ENCODE results near the gene CUEDC1. TPM values are rescaled to one million over a fixed set of nuclear protein-coding genes. Genes with fewer than 3 reads are reported as not detected.

Gene CUEDC1
- total RNA-seq, 6 experiments from 2014 or later: 34.0 to 41.0 (median 34.9) TPM

DNA sequence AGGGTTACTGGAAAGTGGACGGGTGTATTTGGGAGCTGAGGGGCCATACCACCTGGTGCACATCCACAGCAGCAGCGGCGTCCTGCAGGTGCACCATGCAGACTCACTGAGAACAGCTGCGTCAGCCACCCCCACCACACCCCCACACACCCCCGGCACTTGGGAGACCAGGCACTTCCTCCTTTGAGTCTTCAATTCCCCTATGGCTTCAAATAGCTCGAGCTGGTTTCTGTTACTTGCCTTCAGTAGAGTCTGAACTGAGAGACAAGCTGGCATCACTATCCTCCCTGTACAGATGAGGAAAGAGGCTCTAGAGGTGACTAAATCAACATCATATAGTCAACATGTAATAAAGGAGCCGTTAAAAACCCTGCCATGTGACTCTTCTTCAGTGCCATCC is 15.4 kb downstream of the CUEDC1 start:
- H3K27ac Mint-ChIP-seq: peak overlapping the region; percentile 38; the same call in 1 of the 2 replicates
- H3K36me3 Mint-ChIP-seq (ENCODE audit: low read depth): peaks cover 8% of the 10 kb centered on the region; the same call in 1 of the 2 replicates
- TF ChIP-seq CTCF (IDR thresholded peaks at IDR 0.05): no peak
- no peaks in the 10 kb centered on the region for H3K9me3 Mint-ChIP-seq
- no peaks in the 10 kb centered on the region; the same call in 1 of the 2 replicates for H3K27me3 Mint-ChIP-seq (ENCODE audit: insufficient read depth)
- H3K4me3 Mint-ChIP-seq: no peak overlapping the region
- no peak for DNase-seq
- H3K4me1 Mint-ChIP-seq (ENCODE audit: low read depth): peaks cover 70% of the 10 kb centered on the region

DNA sequence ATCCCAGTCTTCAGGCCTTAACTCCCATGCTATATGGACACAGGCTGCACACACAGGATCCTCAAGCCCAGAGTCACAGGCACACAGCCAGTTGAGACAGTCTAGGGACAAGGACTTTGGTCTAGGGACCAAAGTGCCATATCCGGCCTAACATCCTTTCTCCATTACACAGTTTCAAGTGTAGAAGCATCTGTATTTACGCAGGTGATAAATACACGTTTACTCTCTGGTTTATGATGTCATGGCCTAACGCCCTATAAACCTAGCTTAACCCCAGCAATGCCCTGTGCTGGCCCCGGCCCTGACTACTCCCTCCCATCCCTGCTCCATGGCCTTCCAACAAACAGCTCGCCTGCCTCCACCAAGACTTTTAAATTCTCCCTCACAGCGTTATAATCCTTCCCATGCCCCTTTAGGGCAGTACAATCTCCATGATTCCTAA is 17.1 kb downstream of the CUEDC1 start:
- DNase-seq: no peak
- peaks cover 67% of the 10 kb centered on the region for H3K4me1 Mint-ChIP-seq (ENCODE audit: low read depth)
- H3K27me3 Mint-ChIP-seq (ENCODE audit: insufficient read depth): no peaks in the 10 kb centered on the region; the same call in 1 of the 2 replicates
- no peak overlapping the region for H3K4me3 Mint-ChIP-seq
- H3K36me3 Mint-ChIP-seq (ENCODE audit: low read depth): peaks cover 7% of the 10 kb centered on the region; the same call in 1 of the 2 replicates
- H3K9me3 Mint-ChIP-seq: no peaks in the 10 kb centered on the region
- peak overlapping the region; percentile 68 for H3K27ac Mint-ChIP-seq
- TF ChIP-seq CTCF (IDR thresholded peaks at IDR 0.05): no peak

DNA sequence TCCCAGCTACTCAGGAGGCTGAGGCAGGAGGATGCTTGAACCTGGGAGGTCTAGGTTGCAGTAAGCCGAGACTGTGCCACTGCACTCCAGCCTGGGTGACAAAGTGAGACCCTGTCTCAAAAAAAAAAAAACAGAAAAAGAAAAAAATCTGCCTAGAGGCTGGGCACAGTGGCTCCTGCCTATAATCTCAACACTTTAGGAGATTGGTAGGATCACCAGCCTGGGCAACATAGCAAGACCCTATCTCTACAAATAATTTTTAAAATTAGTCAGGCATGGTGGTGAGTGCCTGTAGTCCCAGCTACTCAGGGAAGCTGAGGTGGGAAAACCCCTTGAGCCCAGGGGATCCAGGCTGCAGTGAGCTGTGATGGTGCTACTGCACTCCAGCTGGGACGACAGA is 17.7 kb downstream of the CUEDC1 start:
- 0 out of 2 replicates have a peak, but pooled peaks cover 4% of the 10 kb centered on the region for H3K36me3 Mint-ChIP-seq (ENCODE audit: low read depth)
- peak overlapping the region; percentile 98 for H3K27ac Mint-ChIP-seq
- DNase-seq: no peak
- no peak overlapping the region for H3K4me3 Mint-ChIP-seq
- no peaks in the 10 kb centered on the region; the same call in 1 of the 2 replicates for H3K27me3 Mint-ChIP-seq (ENCODE audit: insufficient read depth)
- peaks cover 64% of the 10 kb centered on the region for H3K4me1 Mint-ChIP-seq (ENCODE audit: low read depth)
- H3K9me3 Mint-ChIP-seq: no peaks in the 10 kb centered on the region
- no peak for TF ChIP-seq CTCF (IDR thresholded peaks at IDR 0.05)

GRCh38 chr17:57935833-57936807 is 19.1 kb downstream of the CUEDC1 start:
- peaks cover 2% of the 10 kb centered on the region; the same call in 1 of the 2 replicates for H3K27me3 Mint-ChIP-seq (ENCODE audit: insufficient read depth)
- no peaks in the 10 kb centered on the region for H3K9me3 Mint-ChIP-seq
- peak overlapping the region; percentile 98 for H3K27ac Mint-ChIP-seq
- no peak; the same call in 1 of the 2 replicates for TF ChIP-seq CTCF (IDR thresholded peaks at IDR 0.05)
- H3K4me3 Mint-ChIP-seq: peak overlapping the region; percentile 46
- 0 out of 2 replicates have a peak, but pooled peaks cover 4% of the 10 kb centered on the region for H3K36me3 Mint-ChIP-seq (ENCODE audit: low read depth)
- H3K4me1 Mint-ChIP-seq (ENCODE audit: low read depth): peaks cover 65% of the 10 kb centered on the region
- DNase-seq: peak; percentile 57

DNA sequence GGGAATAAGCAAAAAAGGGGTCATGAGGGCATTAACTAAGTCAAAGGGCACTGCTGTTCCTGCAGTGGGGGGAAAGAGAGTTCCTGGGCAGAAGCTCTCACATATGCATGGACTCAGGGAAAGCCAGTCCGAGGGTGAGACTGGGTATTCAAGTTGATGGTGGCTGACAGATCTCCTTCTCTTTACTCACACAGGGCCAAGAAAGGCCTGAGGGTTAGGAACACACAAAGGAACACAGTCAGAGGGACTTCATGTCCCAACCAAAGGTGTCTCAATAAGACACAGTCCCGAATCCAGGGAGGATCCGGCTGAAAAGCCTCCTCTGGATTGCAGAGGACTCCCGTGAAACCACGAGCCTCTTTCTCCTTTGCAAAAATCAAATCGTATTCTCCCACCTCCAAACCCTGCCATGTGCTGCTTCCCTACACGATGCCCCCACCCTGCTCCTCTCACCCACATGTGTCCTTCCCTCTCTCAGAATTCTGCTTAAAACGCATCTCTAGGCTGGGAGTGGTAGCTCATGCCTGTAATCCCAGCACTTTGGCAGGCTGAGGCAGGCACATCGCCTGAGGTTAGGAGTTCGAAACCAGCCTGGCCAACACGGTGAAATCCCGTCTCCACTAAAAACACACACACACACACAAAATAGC is 23.6 kb downstream of the CUEDC1 start:
- Mint-ChIP-seq H3K4me1 (ENCODE audit: low read depth) (peaks cover 60% of the 10 kb centered on the region), H3K9me3 (no peaks in the 10 kb centered on the region), H3K4me3 (no peak overlapping the region), H3K36me3 (ENCODE audit: low read depth) (no peaks in the 10 kb centered on the region), H3K27ac (peak overlapping the region; percentile 27), H3K27me3 (ENCODE audit: insufficient read depth) (peaks cover 2% of the 10 kb centered on the region; the same call in 1 of the 2 replicates)
- no peak for TF ChIP-seq CTCF (IDR thresholded peaks at IDR 0.05)
- DNase-seq: no peak
